Stomach (tissue), 4 donors: ENCODE data around the gene MAPK14.

Experiments used
- CTCF ChIP-seq, 7 experiments: fragments of 450-650 bp in 4 of 7; fragments of 200-600 bp in 3 of 7; sonication (generic) in 3 of 7; IDR thresholded peaks; one replicate each; pipeline ENCODE4 v1.5.1; 2016 to 2019; ENCODE audit warnings: antibody characterized with exemption in 7 of 7, control low read depth in 2 of 7, mild to moderate bottlenecking in 1 of 7
- EP300 ChIP-seq: sonication (generic); formaldehyde crosslinking; IDR thresholded peaks from one replicate; pipeline ENCODE4 v1.6.1; 2017; ENCODE audit warnings: antibody characterized with exemption
- POLR2A ChIP-seq, 4 donors: fragments of 450-650 bp; IDR thresholded peaks; one replicate each; pipeline ENCODE4 v1.6.1; 2016; ENCODE audit warnings: antibody characterized with exemption in 4 of 4, control low read depth in 2 of 4, mild to moderate bottlenecking in 1 of 4, moderate library complexity in 1 of 4
- POLR2AphosphoS5 ChIP-seq, 3 donors: sonication (generic); formaldehyde crosslinking; IDR thresholded peaks; one replicate each; pipeline ENCODE4 v1.6.1; 2016; ENCODE audit warnings: antibody characterized with exemption in 3 of 3

- TF ChIP-seq CTCF (IDR thresholded peaks at IDR 0.05), result no peak
- no peak for TF ChIP-seq POLR2A (IDR thresholded peaks at IDR 0.05)
- no peak for TF ChIP-seq EP300
- no peak for TF ChIP-seq POLR2AphosphoS5 (IDR thresholded peaks at IDR 0.05)
These were observed 9.3 kb upstream of the MAPK14 start for GRCh38 chr6:36018339-36018738.
